Measurements from ENCODE around the gene PALMD.

Gene PALMD

GRCh38 chr1:99645699-99646531 is at the start of gene PALMD:
TSS of gene PALMD (plus strand) at chr1:99646113. CDS start at chr1:99646318, 205 bp downstream.
- DNase-seq, result no peak

- no peak for DNase-seq
These were observed 47.0 kb upstream of the PALMD start for GRCh38 chr1:99598738-99599411.

- no peak for DNase-seq
These were observed 46.2 kb upstream of the PALMD start for GRCh38 chr1:99599678-99600175.

GRCh38 chr1:99600782-99601181 is 45.1 kb upstream of the PALMD start:
- no peak for DNase-seq

- DNase-seq, result no peak
These were observed 44.7 kb upstream of the PALMD start for GRCh38 chr1:99601208-99601607.

- no peak for DNase-seq
These were observed 44.1 kb upstream of the PALMD start for GRCh38 chr1:99601709-99602403.

GRCh38 chr1:99602404-99602969 is 43.4 kb upstream of the PALMD start:
- no peak for DNase-seq

GRCh38 chr1:99603699-99604560 is 42.0 kb upstream of the PALMD start:
- no peak for DNase-seq

GRCh38 chr1:99606306-99606705 is 39.6 kb upstream of the PALMD start:
- no peak for DNase-seq

GRCh38 chr1:99607590-99607989 is 38.3 kb upstream of the PALMD start:
- DNase-seq, result no peak

GRCh38 chr1:99608058-99608457 is 37.9 kb upstream of the PALMD start:
- DNase-seq, result no peak

GRCh38 chr1:99613716-99614115 is 32.2 kb upstream of the PALMD start:
- DNase-seq, result no peak

GRCh38 chr1:99614728-99615127 is 31.2 kb upstream of the PALMD start:
- no peak for DNase-seq

- no peak for DNase-seq
These were observed 26.3 kb upstream of the PALMD start for GRCh38 chr1:99619583-99619982.

GRCh38 chr1:99621340-99621901 is 24.5 kb upstream of the PALMD start:
- no peak for DNase-seq

- DNase-seq, result no peak
These were observed 23.1 kb upstream of the PALMD start for GRCh38 chr1:99622702-99623347.

- DNase-seq, result no peak
These were observed 22.4 kb upstream of the PALMD start for GRCh38 chr1:99623554-99623953.

- no peak for DNase-seq
These were observed 18.3 kb upstream of the PALMD start for GRCh38 chr1:99627615-99628014.

- no peak for DNase-seq
These were observed 16.7 kb upstream of the PALMD start for GRCh38 chr1:99629164-99629563.

- no peak for DNase-seq
These were observed 10.8 kb upstream of the PALMD start for GRCh38 chr1:99634971-99635624.

GRCh38 chr1:99635664-99636063 is 10.2 kb upstream of the PALMD start:
- DNase-seq, result no peak
